Ureter (tissue), 1 donor: ENCODE data around the gene TMBIM4. TPM values are rescaled to one million over a fixed set of nuclear protein-coding genes. Genes with fewer than 3 reads are reported as not detected.
"Not testable (repeated sequence)": the region's sequence is repeated elsewhere in the genome, so short reads cannot be mapped to it uniquely, and the experiment has no call there.

ENCODE experiments used
- DNase-seq: peaks from one replicate; pipeline ENCODE4 v3.0.0-alpha.2; 2020; ENCODE audit warnings: low spot score
- total RNA-seq: library from RNA; stranded (reverse); gene quantifications from one replicate; pipeline ENCODE4 v1.2.4, GENCODE V29; 2023
- donor health status: DM: yes; HTN: yes; CAD: no.

The TMBIM4 gene
- total RNA-seq, 1 donor from 2014 or later = 124 TPM

GRCh38 chr12:66184822-66185221 lies 15.0 kb upstream of the TMBIM4 start:
- DNase-seq = not testable (repeated sequence)

GRCh38 chr12:66182956-66183355 lies 13.2 kb upstream of the TMBIM4 start:
- DNase-seq = no peak

GRCh38 chr12:66176105-66176900 lies 6.5 kb upstream of the TMBIM4 start:
- DNase-seq = no peak

GRCh38 chr12:66174391-66175325 lies 4.9 kb upstream of the TMBIM4 start:
- not testable (repeated sequence) for DNase-seq

- no peak for DNase-seq
Observed at GRCh38 chr12:66170606-66171005, 810 bp upstream of the TMBIM4 start.

- no peak for DNase-seq
Observed at GRCh38 chr12:66168410-66168809, 1.4 kb downstream of the TMBIM4 start.

GRCh38 chr12:66166561-66166960 lies 3.2 kb downstream of the TMBIM4 start:
- DNase-seq = no peak

GRCh38 chr12:66165141-66165540 lies 4.7 kb downstream of the TMBIM4 start:
- no peak for DNase-seq

GRCh38 chr12:66164349-66164821 lies 5.4 kb downstream of the TMBIM4 start:
- no peak for DNase-seq

- DNase-seq = no peak
Observed at GRCh38 chr12:66163289-66163688, 6.5 kb downstream of the TMBIM4 start.

GRCh38 chr12:66162701-66163100 lies 7.1 kb downstream of the TMBIM4 start:
- DNase-seq = no peak

GRCh38 chr12:66160704-66161103 lies 9.1 kb downstream of the TMBIM4 start:
- no peak for DNase-seq

- no peak for DNase-seq
Observed at GRCh38 chr12:66159123-66159522, 10.7 kb downstream of the TMBIM4 start.

GRCh38 chr12:66156654-66157053 lies 13.1 kb downstream of the TMBIM4 start:
- no peak for DNase-seq

GRCh38 chr12:66154776-66155175 lies 15.0 kb downstream of the TMBIM4 start:
- DNase-seq = no peak

GRCh38 chr12:66152732-66153131 lies 17.1 kb downstream of the TMBIM4 start:
- no peak for DNase-seq

- no peak for DNase-seq
Observed at GRCh38 chr12:66149702-66150398, 19.9 kb downstream of the TMBIM4 start.

GRCh38 chr12:66144791-66145754 lies 24.7 kb downstream of the TMBIM4 start:
- DNase-seq = peak; percentile 54

- no peak for DNase-seq
Observed at GRCh38 chr12:66143868-66144267, 25.9 kb downstream of the TMBIM4 start.

- DNase-seq = no peak
Observed at GRCh38 chr12:66142826-66143225, 27.0 kb downstream of the TMBIM4 start.

- no peak for DNase-seq
Observed at GRCh38 chr12:66141299-66141698, 28.5 kb downstream of the TMBIM4 start.
